Mucosa of descending colon (tissue), 3 donors: ENCODE measurements around the gene SMKR1. TPM values are rescaled to one million over a fixed set of nuclear protein-coding genes. Genes with fewer than 3 reads are reported as not detected.
"Not testable (repeated sequence)": the region's sequence is repeated elsewhere in the genome, so short reads cannot be mapped to it uniquely, and the experiment has no call there.

ENCODE experiments used
- ATAC-seq: fragments of 200-7000 bp; cut with Tn5 transposase; one replicate; pipeline ENCODE4 v1.9.1; 2020; ENCODE audit warnings: mild to moderate bottlenecking, moderate library complexity
- DNase-seq, 3 donors: peaks; one replicate each; pipeline ENCODE4 v3.0.0-alpha.2; 2020
- H3K36me3 ChIP-seq: fragments of 200-600 bp; one replicate; pipeline ENCODE4 v1.8.0; 2021; ENCODE audit warnings: low read depth, mild to moderate bottlenecking
- H3K4me1 ChIP-seq: fragments of 200-600 bp; one replicate; pipeline ENCODE4 v1.8.0; 2021; ENCODE audit warnings: low read depth, mild to moderate bottlenecking
- H3K4me3 ChIP-seq: fragments of 200-600 bp; one replicate; pipeline ENCODE4 v1.8.0; 2021; ENCODE audit warnings: mild to moderate bottlenecking
- H3K9me3 ChIP-seq: fragments of 200-600 bp; one replicate; pipeline ENCODE4 v1.8.0; 2021; ENCODE audit warnings: mild to moderate bottlenecking
- intact Hi-C, 2 donors: fragments of 100-400 bp; cut with DNase I in 1 of 2; cut with micrococcal nuclease in 1 of 2; formaldehyde crosslinking; loops; one replicate each; pipeline versions ENCODE4 v1.11.0 to v1.11.1; 2022; cut with DNase I, micrococcal nuclease
- total RNA-seq, 3 donors: library from RNA; stranded (reverse); fragmentation: NEBNext Ultra II Directional in 2 of 3; extraction: Animal tissue kit (Norgen Biotek cat#: 25700) in 2 of 3; gene quantifications; one replicate each; pipeline versions ENCODE4 v1.2.1 to v1.2.4, GENCODE V29; 2021 to 2023
- TF ChIP-seq, protein P1 (sequence below): fragments of 200-600 bp; IDR thresholded peaks from one replicate; pipeline ENCODE4 v1.8.0; 2022; ENCODE audit warnings: antibody characterized with exemption, mild to moderate bottlenecking
- donor health status: DM: no; HTN: no; CAD: no; lungs with moderate emphysema.
- donor health status: DM: no; HTN: no; CAD: no.
- donor health status: DM: no; HTN: yes; CAD: no.

SMKR1 gene
- total RNA-seq, 3 donors from 2014 or later: not detected

GRCh38 chr7:129532375-129532774 is 30.0 kb downstream of the SMKR1 start:
- H3K9me3 ChIP-seq: no peaks in the 10 kb centered on the region
- ATAC-seq: no peak
- intact Hi-C loops: no loop called here

DNA sequence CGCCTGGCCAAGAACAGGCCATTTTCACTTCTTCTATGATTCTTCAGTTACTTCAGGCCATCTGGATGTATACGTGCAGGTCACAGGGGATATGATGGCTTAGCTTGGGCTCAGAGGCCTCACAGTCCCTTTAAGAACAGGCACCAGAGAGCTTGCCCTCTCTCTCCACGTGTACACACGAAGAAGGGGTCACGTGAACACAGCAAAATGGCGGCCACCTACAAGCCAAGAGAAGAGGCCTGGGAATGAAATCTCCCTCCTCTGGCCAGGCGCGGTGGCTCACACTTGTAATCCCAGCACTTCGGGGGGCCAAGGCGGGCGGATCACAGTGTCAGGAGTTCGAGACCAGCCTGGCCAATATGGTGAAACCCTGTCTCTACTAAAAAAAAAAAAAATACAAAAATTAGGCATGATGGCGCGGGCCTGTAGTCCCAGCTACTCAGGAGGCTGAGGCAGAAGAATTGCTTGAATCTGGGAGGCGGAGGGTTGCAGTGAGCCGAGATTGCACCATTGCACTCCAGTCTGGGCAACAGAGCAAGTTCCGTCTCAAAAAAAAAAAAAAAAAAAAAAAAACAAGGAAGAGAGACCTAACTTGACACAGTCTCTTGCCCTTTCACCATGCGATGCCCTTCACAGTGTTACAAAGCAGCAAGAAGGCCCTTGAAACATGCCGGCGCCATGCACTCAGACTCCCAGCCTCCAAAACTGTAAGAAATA is 32.4 kb downstream of the SMKR1 start:
- DNase-seq, H3K4me1 ChIP-seq, H3K9me3 ChIP-seq, H3K36me3 ChIP-seq, ATAC-seq, H3K4me3 ChIP-seq, intact Hi-C loops: not testable (repeated sequence)

More at GRCh38 chr7:129532375-129532774, 30.0 kb downstream of the SMKR1 start:
- Histone ChIP-seq H3K4me1 (no peaks in the 10 kb centered on the region), H3K4me3 (no peak overlapping the region), H3K36me3 (no peaks in the 10 kb centered on the region)
- DNase-seq: no peak
- TF ChIP-seq, protein P1, sequence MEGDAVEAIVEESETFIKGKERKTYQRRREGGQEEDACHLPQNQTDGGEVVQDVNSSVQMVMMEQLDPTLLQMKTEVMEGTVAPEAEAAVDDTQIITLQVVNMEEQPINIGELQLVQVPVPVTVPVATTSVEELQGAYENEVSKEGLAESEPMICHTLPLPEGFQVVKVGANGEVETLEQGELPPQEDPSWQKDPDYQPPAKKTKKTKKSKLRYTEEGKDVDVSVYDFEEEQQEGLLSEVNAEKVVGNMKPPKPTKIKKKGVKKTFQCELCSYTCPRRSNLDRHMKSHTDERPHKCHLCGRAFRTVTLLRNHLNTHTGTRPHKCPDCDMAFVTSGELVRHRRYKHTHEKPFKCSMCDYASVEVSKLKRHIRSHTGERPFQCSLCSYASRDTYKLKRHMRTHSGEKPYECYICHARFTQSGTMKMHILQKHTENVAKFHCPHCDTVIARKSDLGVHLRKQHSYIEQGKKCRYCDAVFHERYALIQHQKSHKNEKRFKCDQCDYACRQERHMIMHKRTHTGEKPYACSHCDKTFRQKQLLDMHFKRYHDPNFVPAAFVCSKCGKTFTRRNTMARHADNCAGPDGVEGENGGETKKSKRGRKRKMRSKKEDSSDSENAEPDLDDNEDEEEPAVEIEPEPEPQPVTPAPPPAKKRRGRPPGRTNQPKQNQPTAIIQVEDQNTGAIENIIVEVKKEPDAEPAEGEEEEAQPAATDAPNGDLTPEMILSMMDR: no peak

- ATAC-seq (no peak), DNase-seq (no peak)
- Histone ChIP-seq H3K4me1 (no peaks in the 10 kb centered on the region), H3K36me3 (no peaks in the 10 kb centered on the region), H3K9me3 (no peaks in the 10 kb centered on the region), H3K4me3 (no peak overlapping the region)
- TF ChIP-seq, protein P1: no peak
- intact Hi-C loops: no loop called here
These were observed 33.6 kb downstream of the SMKR1 start for GRCh38 chr7:129535896-129536295.

- H3K4me1 ChIP-seq: no peaks in the 10 kb centered on the region
- H3K4me3 ChIP-seq: no peak overlapping the region
- H3K36me3 ChIP-seq: no peaks in the 10 kb centered on the region
- ATAC-seq (no peak), DNase-seq (no peak)
- intact Hi-C loops: no loop called here
- H3K9me3 ChIP-seq: no peaks in the 10 kb centered on the region
- TF ChIP-seq, protein P1: no peak
These were observed 34.0 kb downstream of the SMKR1 start for GRCh38 chr7:129536323-129536722.

- intact Hi-C loops: no loop called here
- Histone ChIP-seq H3K4me3 (no peak overlapping the region), H3K36me3 (no peaks in the 10 kb centered on the region), H3K9me3 (no peaks in the 10 kb centered on the region), H3K4me1 (no peaks in the 10 kb centered on the region)
- TF ChIP-seq, protein P1: no peak
- DNase-seq (no peak), ATAC-seq (no peak)
These were observed 36.5 kb downstream of the SMKR1 start for GRCh38 chr7:129538790-129539189.

DNA sequence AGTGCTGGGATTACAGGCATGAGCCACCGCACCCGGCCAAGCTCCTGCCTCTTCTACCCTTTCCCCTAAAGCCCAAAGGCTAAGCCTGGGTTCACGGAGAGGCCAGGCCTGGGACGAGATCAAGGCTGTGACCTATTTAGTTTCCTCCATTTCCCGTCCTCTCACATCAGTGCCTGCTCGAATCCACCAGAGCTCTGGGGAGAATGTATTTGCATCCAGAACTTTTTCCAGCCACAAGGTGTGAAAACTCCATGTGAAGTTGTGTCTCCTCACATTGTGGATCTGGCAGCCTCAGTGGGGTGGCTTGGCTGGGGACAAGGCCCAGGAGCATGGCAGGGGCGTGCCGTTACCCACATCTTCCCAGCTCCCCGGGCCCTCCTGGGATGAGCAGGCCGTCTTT is 38.0 kb downstream of the SMKR1 start:
- TF ChIP-seq, protein P1: no peak
- intact Hi-C loops: no loop called here

More for the DNA sequence above, 38.0 kb downstream of the SMKR1 start:
- DNase-seq (no peak), ATAC-seq (no peak)
- H3K36me3 ChIP-seq: no peaks in the 10 kb centered on the region
- no peaks in the 10 kb centered on the region for H3K4me1 ChIP-seq
- H3K4me3 ChIP-seq: no peak overlapping the region
- H3K9me3 ChIP-seq: no peaks in the 10 kb centered on the region
